ENCODE measurements around the gene AHCTF1.

AHCTF1 gene

GRCh38 chr1:246798107-246798506 is 133.6 kb downstream of the AHCTF1 start:
- DNase-seq (ENCODE audit: low spot score), result no peak

DNA sequence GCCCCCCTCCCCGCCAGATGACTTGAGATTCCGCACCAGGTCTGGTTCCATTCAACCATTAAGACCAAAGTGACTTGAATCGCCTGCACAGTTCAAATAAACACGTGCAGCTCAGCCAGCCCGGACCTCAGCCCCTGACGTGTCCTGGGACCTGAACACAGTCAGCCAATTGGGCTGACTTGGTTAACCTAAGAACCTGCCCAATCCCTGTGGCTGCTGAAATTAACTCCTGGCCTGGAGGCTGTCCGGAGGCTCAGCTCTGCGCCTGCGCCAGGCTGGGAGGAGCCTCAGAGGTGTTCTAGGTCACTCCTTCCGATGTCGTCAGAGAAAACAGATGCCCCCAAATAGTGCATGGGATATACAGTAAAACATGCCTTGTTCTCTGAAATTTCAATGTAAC is 134.2 kb downstream of the AHCTF1 start:
- DNase-seq (ENCODE audit: low spot score), result no peak

DNA sequence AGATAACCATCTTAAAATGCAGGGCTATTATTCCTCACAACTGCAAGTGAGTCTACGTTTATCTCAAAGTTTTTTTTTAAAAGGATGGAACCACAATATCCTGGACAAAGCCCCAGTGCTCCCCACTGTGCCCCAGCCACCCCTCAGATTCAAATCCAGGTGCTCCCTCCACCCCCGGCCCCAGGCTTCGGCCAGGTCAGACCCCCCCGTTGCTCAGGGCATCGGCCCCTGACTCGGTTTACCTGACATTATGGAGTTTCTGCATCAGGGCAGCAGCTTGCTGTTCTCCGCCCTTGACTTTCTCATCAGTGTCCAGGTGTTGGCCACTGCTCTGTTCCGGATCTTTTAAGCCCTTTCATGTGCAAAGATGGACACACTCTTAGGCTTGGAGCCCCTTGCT is 134.6 kb downstream of the AHCTF1 start:
- DNase-seq (ENCODE audit: low spot score), result no peak

DNA sequence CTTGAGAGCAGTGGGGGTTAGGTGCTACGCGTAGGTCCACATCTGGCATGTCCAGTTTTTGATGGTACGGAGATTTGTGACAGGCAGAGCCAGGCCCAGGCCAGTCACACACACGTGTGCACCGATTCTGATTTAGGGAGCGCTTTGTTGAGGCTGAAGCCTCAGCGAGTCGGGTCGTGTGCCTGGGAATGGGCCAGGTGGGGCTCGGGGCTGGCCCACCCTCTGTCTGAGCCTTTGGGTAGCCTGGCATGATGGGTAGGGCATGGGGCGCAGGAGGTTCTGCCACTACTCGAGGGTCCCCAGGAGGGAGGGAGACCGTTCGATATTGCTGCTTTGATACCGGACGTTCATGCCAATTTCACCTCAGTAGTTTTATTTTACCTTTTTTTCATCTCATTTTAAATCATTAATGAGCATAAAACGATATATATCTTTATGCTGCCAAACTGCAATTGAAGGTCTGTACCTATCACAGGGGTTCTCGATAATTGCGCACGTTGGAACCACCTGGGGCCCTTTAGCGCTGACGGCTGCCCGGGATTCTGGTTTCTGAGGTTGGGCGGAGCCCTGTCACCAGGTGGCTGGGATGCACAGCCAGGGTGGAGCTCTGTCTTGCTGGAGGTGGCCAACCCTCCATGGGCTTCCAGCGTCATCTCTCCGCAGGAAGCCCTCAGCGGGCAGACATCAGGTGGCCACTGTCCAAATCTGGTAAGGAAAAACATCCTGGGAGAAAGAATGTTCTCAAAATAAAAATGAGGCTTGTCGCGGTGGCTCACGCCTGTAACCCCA is 135.6 kb downstream of the AHCTF1 start:
- no peak for DNase-seq (ENCODE audit: low spot score)

DNA sequence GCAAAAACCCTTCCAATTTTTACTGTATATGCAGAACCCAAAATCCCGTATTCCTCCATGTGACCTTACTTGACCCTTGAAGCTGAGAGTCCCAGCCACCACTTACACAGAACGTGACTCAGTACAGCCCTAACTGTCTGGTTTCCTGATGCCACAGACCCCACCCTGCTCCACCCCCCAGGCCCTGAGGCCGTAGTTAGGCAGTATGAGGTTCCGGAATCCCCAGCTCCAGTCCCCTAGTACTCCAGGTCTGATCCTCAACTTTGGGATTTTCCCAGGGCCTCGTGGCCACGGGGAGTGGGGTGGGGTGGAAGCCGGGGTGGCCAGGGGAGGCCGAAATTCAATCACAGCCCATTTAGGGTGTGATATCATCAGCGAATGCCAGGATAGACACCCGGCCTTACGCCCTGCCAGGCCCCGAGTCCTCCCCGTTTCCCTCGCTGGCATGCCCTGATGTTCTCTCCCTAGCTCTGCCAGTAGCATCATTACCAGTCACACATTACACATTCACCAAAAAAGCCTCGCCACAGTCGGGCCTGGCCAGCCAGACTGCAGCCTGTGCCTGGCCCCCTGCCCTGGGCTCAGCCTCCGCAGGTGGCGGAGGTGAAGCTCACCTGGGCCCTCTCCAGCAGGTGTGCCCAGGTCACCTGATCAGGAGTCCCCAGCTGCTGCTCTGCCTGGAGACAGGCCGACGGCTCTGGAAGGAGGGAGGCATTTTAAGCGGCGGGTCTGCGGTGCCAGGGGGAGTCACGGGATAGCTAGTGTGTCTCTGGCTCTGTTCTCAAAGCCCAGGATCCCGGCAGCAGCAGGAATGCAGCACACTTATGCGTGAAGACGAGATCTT is 136.7 kb downstream of the AHCTF1 start:
- DNase-seq (ENCODE audit: low spot score), result no peak

GRCh38 chr1:246794048-246794827 is 137.5 kb downstream of the AHCTF1 start:
- DNase-seq (ENCODE audit: low spot score), result no peak

GRCh38 chr1:246793356-246793896 is 138.3 kb downstream of the AHCTF1 start:
- no peak for DNase-seq (ENCODE audit: low spot score)

GRCh38 chr1:246792603-246793002 is 139.1 kb downstream of the AHCTF1 start:
- no peak for DNase-seq (ENCODE audit: low spot score)

DNA sequence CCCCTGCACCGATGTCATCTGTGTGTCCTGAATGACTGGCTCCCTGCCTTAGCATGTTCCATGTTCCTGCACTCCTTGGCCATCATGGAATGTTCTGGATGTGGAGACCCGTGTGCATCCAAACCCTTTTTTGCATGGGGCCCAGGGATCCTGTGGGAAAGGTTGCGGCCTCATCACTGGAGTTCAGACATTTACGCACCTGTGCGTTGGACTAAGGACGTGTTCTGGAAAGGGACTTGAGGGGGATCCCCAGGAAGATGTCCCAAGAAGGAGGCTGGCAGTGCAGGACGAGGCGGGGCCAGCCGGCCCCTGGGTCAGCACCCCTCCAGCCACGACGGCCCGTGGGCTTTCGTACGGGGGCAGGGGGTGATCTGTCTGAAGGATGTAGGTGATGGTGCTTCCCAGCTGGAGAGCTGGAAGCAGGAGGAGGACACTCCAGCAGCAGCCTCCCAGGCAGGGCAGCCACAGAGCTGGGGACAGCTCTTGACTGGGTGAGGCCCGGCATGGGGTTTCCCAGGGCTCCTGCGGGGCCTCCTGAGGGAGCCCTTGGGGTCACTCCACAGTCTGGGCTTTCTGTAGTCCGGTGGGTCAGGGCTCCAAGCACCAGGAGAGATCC is 140.3 kb downstream of the AHCTF1 start:
- DNase-seq (ENCODE audit: low spot score), result no peak

DNA sequence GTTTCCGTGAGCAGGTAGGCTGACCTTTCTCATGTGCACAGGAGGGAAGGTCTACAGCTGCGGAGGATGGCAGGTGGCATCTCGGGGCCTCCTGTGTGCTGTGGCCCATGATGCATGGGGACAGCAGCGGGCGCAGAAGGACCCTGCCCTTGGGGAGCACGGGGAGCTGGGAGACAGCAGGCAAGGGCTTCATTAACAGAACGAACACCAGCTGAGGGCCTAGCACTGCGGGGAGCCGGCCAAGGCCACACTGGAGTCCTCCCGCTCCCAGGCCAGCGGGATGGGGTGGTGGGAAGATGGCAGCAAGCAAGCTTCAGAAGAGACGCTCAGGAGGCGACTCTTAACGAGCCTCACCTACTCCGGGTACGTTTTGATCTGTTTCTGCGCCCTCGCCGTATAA is 140.9 kb downstream of the AHCTF1 start:
- DNase-seq (ENCODE audit: low spot score), result no peak

DNA sequence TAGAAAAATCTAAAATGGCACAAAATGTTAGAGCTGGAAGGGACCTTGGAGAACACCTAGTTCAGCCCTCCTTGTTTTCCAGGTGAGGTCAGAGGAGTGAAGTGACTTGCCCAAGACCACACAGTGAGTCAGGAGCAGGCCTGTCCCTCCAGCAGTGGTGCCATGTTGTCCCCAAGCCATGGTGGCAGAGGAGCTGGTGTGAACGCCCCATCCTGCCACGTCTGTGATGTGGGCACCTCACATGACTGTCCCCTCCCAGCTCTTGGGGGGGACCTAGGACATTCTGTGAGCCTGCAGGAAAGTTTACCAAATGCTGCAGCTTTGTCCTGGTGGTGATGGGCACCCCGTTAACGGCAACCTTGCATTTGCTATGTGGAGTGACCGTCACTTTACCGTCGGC is 141.4 kb downstream of the AHCTF1 start:
- no peak for DNase-seq (ENCODE audit: low spot score)

DNA sequence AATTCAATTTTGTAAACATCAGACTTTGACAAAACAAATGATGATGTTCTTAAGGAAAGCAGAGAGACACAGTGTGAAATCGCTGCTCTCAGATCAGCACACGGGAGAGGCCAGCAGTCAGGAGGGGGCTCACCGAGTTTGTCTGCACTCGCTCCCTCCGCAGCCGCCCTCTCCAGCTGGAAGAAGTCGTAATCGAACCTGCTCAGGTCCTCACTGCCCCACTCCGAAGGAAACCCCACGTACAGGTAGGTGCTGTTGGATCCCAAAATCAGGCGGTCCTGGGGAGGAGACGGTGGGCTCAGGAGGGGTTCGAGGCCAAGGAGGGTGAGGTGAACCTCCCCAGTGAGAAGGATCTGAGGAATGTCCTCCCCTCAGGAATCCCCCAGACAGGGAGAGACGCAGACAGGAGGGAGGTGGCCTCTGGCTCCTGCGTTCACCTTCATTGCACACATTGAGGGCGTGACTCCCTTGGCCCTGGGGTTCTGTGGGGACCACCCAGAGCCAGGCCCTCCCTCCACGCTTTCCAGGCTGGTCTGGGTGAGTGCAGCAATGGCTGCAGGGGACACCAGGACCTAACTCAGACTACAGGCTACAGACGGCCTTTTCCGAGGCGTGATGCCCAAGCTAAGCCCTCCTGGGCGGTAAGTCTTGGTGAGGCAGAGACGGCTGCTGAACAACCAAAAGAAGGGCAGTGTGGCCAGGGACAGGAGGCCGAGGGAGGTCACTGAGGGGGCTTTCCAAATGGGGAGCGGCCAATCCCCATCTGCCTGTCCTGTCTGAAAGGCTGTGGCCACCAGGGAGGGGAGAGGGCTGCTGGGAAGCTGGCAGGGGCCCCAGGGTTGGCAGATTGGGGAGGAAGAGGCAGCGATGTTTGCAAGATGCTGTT is 142.1 kb downstream of the AHCTF1 start:
- no peak for DNase-seq (ENCODE audit: low spot score)
